Activated naive CD4-positive, alpha-beta T cell treated with Interleukin-2 at 50 U/mL for 16 hours (primary cell): ENCODE results near the gene CCNI2.
"Not testable (repeated sequence)": the region's sequence is repeated elsewhere in the genome, so short reads cannot be mapped to it uniquely, and the experiment has no call there.

Experiments
- DNase-seq: peaks from one replicate; pipeline ENCODE4 v3.0.0-alpha.2; 2020

CCNI2 gene

GRCh38 chr5:132785365-132785764 lies 38.1 kb downstream of the CCNI2 start:
- DNase-seq = no peak

GRCh38 chr5:132785864-132786263 lies 38.6 kb downstream of the CCNI2 start:
- DNase-seq = no peak

GRCh38 chr5:132787076-132787475 lies 39.9 kb downstream of the CCNI2 start:
- DNase-seq = no peak

GRCh38 chr5:132788508-132788907 lies 41.3 kb downstream of the CCNI2 start:
- no peak for DNase-seq

- no peak for DNase-seq
Measured at GRCh38 chr5:132788990-132789886, 42.0 kb downstream of the CCNI2 start.

GRCh38 chr5:132790201-132790865 lies 43.1 kb downstream of the CCNI2 start:
- DNase-seq = no peak

GRCh38 chr5:132791026-132791425 lies 43.8 kb downstream of the CCNI2 start:
- no peak for DNase-seq

GRCh38 chr5:132797651-132798050 lies 50.4 kb downstream of the CCNI2 start:
- no peak for DNase-seq

GRCh38 chr5:132799392-132799791 lies 52.2 kb downstream of the CCNI2 start:
- DNase-seq = no peak

GRCh38 chr5:132800545-132800944 lies 53.3 kb downstream of the CCNI2 start:
- DNase-seq = no peak

GRCh38 chr5:132802044-132802684 lies 54.9 kb downstream of the CCNI2 start:
- DNase-seq = no peak

- DNase-seq = not testable (repeated sequence)
Measured at GRCh38 chr5:132802685-132803066, 55.5 kb downstream of the CCNI2 start.
